Osteoblast (primary cell): ENCODE data around the gene EAF1. TPM values are rescaled to one million over a fixed set of nuclear protein-coding genes. Genes with fewer than 3 reads are reported as not detected.
A peak's percentile ranks its signal among the peaks of the same experiment; 100 is the strongest.

ENCODE experiments used
- DNase-seq: peaks from one replicate; pipeline ENCODE4 v3.0.0; 2011; ENCODE audit warnings: low spot score, mixed read lengths; ENCODE audit not compliant: insufficient read length; ENCODE audit errors: missing footprints
- H2AFZ ChIP-seq: 2 replicates; pipeline ENCODE4 v1.6.0; 2011; ENCODE audit warnings: mild to moderate bottlenecking, low read length
- H3K27ac ChIP-seq: 2 replicates; pipeline ENCODE4 v1.5.1; 2011; ENCODE audit warnings: mild to moderate bottlenecking, low read depth, low read length, moderate library complexity
- H3K27me3 ChIP-seq: 2 replicates; pipeline ENCODE4 v1.6.0; 2012; ENCODE audit warnings: mild to moderate bottlenecking, control low read depth, inconsistent platforms, low read length, moderate library complexity; ENCODE audit not compliant: insufficient read depth
- H3K36me3 ChIP-seq: 2 replicates; pipeline ENCODE4 v1.5.1; 2011; ENCODE audit warnings: mild to moderate bottlenecking, low read length, control low read depth, moderate library complexity; ENCODE audit not compliant: insufficient read depth
- H3K4me1 ChIP-seq: 2 replicates; pipeline ENCODE4 v1.5.1; 2011; ENCODE audit warnings: mild to moderate bottlenecking, low read length, control low read depth, moderate library complexity; ENCODE audit not compliant: insufficient read depth
- H3K4me2 ChIP-seq: 2 replicates; pipeline ENCODE4 v1.6.0; 2011; ENCODE audit warnings: mild to moderate bottlenecking, low read length; ENCODE audit not compliant: insufficient read depth
- H3K4me3 ChIP-seq: fragments of 200-600 bp; sonication (generic); 3 replicates; pipeline ENCODE4 v1.5.1; 2012; ENCODE audit warnings: mild to moderate bottlenecking, low read length, inconsistent platforms; ENCODE audit not compliant: insufficient read depth
- H3K79me2 ChIP-seq: 2 replicates; pipeline ENCODE4 v1.6.0; 2012; ENCODE audit warnings: mild to moderate bottlenecking, low read length, control low read depth, inconsistent platforms; ENCODE audit not compliant: insufficient read depth
- H3K9me3 ChIP-seq: 2 replicates; pipeline ENCODE4 v1.5.1; 2011; ENCODE audit warnings: low read depth, low read length, control low read depth
- H4K20me1 ChIP-seq: 2 replicates; pipeline ENCODE4 v1.6.0; 2012; ENCODE audit warnings: mild to moderate bottlenecking, low read length, control low read depth; ENCODE audit not compliant: insufficient read depth
- CTCF ChIP-seq: IDR thresholded peaks from 2 replicates; pipeline ENCODE4 v1.5.1; 2011; ENCODE audit warnings: mild to moderate bottlenecking, low read depth, low read length, moderate library complexity; ENCODE audit errors: extremely low read depth
- total RNA-seq: library from RNA; depleted of rRNA; stranded (reverse); fragments of >200 nt; gene quantifications from 2 replicates; pipeline ENCODE4 v1.2.3, GENCODE V29; 2012

The EAF1 gene
- total RNA-seq, 1 donor: 29.0 TPM

GRCh38 chr3:15467227-15468181 lies 40.1 kb downstream of the EAF1 start:
- H3K4me2 ChIP-seq: no peak overlapping the region
- no peak overlapping the region for H3K27ac ChIP-seq
- DNase-seq: no peak
- no peaks in the 10 kb centered on the region for H3K27me3 ChIP-seq
- H2AFZ ChIP-seq: no peak overlapping the region
- no peaks in the 10 kb centered on the region for H3K4me1 ChIP-seq
- no peak for TF ChIP-seq CTCF
- no peaks in the 10 kb centered on the region for H3K36me3 ChIP-seq
- no peaks in the 10 kb centered on the region for H3K9me3 ChIP-seq
- H4K20me1 ChIP-seq: no peaks in the 10 kb centered on the region
- no peak overlapping the region for H3K4me3 ChIP-seq
- H3K79me2 ChIP-seq: no peaks in the 10 kb centered on the region

GRCh38 chr3:15470261-15470660 lies 42.9 kb downstream of the EAF1 start:
- Histone ChIP-seq H3K27me3 (no peaks in the 10 kb centered on the region), H3K9me3 (no peaks in the 10 kb centered on the region), H4K20me1 (no peaks in the 10 kb centered on the region), H3K27ac (no peak overlapping the region), H3K36me3 (no peaks in the 10 kb centered on the region), H3K4me1 (no peaks in the 10 kb centered on the region), H2AFZ (no peak overlapping the region), H3K4me2 (no peak overlapping the region), H3K4me3 (no peak overlapping the region), H3K79me2 (no peaks in the 10 kb centered on the region)
- DNase-seq: no peak
- no peak for TF ChIP-seq CTCF

GRCh38 chr3:15470849-15471248 lies 43.5 kb downstream of the EAF1 start:
- peak; percentile 63 for DNase-seq
- Histone ChIP-seq H3K36me3 (no peaks in the 10 kb centered on the region), H3K4me1 (no peaks in the 10 kb centered on the region), H3K9me3 (no peaks in the 10 kb centered on the region), H4K20me1 (no peaks in the 10 kb centered on the region), H3K27ac (no peak overlapping the region), H2AFZ (no peak overlapping the region), H3K4me3 (no peak overlapping the region), H3K4me2 (no peak overlapping the region), H3K79me2 (no peaks in the 10 kb centered on the region), H3K27me3 (no peaks in the 10 kb centered on the region)
- TF ChIP-seq CTCF: no peak

- Histone ChIP-seq H3K4me2 (no peak overlapping the region), H3K4me3 (no peak overlapping the region), H3K9me3 (no peaks in the 10 kb centered on the region), H3K36me3 (no peaks in the 10 kb centered on the region), H3K27me3 (no peaks in the 10 kb centered on the region), H3K4me1 (no peaks in the 10 kb centered on the region), H4K20me1 (no peaks in the 10 kb centered on the region), H2AFZ (no peak overlapping the region), H3K79me2 (no peaks in the 10 kb centered on the region), H3K27ac (no peak overlapping the region)
- TF ChIP-seq CTCF: no peak
- DNase-seq: no peak
These were observed 44.5 kb downstream of the EAF1 start for GRCh38 chr3:15471861-15472260.
